Liver (tissue), 3 donors: ENCODE data around the gene RANGAP1.

Experiments used
- GABPA ChIP-seq, 2 donors: IDR thresholded peaks in 1 of 2; conservative IDR thresholded peaks in 1 of 2; 2 replicates each; pipeline ENCODE4 v1.6.1; 2016; ENCODE audit warnings: antibody characterized with exemption in 2 of 2, mild to moderate bottlenecking in 1 of 2, moderate library complexity in 1 of 2
- RAD21 ChIP-seq, 2 donors: IDR thresholded peaks; 2 replicates each; pipeline ENCODE4 v1.6.1; 2016; ENCODE audit warnings: antibody characterized with exemption in 2 of 2, mild to moderate bottlenecking in 2 of 2
- RXRA ChIP-seq, 2 donors: IDR thresholded peaks; 2 replicates each; pipeline ENCODE4 v1.6.1; 2017 to 2018; ENCODE audit warnings: antibody characterized with exemption in 2 of 2, mild to moderate bottlenecking in 1 of 2
- SP1 ChIP-seq: IDR thresholded peaks from 2 replicates; pipeline ENCODE4 v1.6.1; 2018; ENCODE audit warnings: antibody characterized with exemption, mild to moderate bottlenecking
- TAF1 ChIP-seq: conservative IDR thresholded peaks from 2 replicates; pipeline ENCODE4 v1.6.1; 2016; ENCODE audit warnings: antibody characterized with exemption, mild to moderate bottlenecking
- YY1 ChIP-seq: IDR thresholded peaks from 2 replicates; pipeline ENCODE4 v1.6.1; 2016; ENCODE audit warnings: antibody characterized with exemption, mild to moderate bottlenecking
- TF ChIP-seq, protein P1 (sequence below): IDR thresholded peaks from 2 replicates; pipeline ENCODE4 v1.6.1; 2016; ENCODE audit warnings: antibody characterized with exemption, mild to moderate bottlenecking
- TF ChIP-seq, protein P2 (sequence below): fragments of 150-350 bp; IDR thresholded peaks from 2 replicates; pipeline ENCODE4 v1.5.1; 2017; ENCODE audit warnings: improper control_type of control experiment, low read depth, low read length; ENCODE audit not compliant: missing input control
- TF ChIP-seq, protein P3 (sequence below): IDR thresholded peaks from 2 replicates; pipeline ENCODE4 v1.6.1; 2016; ENCODE audit warnings: antibody characterized with exemption
- TF ChIP-seq, protein P4 (sequence below): IDR thresholded peaks from 2 replicates; pipeline ENCODE4 v1.6.1; 2016; ENCODE audit warnings: antibody characterized with exemption
- donor health status: healthy.
- donor health status: healthy.

DNA sequence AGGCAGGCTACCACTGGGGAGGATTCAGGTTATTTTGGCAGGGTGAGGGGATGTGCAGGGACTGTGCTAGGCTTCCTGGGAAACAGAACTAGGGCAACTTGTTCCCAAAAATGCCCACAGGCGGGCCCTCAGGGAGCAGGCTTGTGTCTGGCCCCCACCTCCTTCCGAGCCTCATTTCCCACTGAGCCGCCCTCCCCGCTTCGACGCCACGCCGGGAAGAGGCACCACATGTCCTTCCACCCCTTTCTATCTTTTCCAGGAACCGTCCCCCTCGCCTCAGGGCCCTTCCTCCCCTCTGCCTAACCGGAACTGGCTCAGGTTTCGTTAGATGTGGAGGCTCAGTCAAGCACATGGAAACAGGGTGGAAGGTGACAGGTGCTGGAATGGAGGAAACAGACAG, 35.9 kb downstream of the RANGAP1 start:
- TF ChIP-seq, protein P1, sequence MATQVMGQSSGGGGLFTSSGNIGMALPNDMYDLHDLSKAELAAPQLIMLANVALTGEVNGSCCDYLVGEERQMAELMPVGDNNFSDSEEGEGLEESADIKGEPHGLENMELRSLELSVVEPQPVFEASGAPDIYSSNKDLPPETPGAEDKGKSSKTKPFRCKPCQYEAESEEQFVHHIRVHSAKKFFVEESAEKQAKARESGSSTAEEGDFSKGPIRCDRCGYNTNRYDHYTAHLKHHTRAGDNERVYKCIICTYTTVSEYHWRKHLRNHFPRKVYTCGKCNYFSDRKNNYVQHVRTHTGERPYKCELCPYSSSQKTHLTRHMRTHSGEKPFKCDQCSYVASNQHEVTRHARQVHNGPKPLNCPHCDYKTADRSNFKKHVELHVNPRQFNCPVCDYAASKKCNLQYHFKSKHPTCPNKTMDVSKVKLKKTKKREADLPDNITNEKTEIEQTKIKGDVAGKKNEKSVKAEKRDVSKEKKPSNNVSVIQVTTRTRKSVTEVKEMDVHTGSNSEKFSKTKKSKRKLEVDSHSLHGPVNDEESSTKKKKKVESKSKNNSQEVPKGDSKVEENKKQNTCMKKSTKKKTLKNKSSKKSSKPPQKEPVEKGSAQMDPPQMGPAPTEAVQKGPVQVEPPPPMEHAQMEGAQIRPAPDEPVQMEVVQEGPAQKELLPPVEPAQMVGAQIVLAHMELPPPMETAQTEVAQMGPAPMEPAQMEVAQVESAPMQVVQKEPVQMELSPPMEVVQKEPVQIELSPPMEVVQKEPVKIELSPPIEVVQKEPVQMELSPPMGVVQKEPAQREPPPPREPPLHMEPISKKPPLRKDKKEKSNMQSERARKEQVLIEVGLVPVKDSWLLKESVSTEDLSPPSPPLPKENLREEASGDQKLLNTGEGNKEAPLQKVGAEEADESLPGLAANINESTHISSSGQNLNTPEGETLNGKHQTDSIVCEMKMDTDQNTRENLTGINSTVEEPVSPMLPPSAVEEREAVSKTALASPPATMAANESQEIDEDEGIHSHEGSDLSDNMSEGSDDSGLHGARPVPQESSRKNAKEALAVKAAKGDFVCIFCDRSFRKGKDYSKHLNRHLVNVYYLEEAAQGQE = no peak
- TF ChIP-seq, protein P2, sequence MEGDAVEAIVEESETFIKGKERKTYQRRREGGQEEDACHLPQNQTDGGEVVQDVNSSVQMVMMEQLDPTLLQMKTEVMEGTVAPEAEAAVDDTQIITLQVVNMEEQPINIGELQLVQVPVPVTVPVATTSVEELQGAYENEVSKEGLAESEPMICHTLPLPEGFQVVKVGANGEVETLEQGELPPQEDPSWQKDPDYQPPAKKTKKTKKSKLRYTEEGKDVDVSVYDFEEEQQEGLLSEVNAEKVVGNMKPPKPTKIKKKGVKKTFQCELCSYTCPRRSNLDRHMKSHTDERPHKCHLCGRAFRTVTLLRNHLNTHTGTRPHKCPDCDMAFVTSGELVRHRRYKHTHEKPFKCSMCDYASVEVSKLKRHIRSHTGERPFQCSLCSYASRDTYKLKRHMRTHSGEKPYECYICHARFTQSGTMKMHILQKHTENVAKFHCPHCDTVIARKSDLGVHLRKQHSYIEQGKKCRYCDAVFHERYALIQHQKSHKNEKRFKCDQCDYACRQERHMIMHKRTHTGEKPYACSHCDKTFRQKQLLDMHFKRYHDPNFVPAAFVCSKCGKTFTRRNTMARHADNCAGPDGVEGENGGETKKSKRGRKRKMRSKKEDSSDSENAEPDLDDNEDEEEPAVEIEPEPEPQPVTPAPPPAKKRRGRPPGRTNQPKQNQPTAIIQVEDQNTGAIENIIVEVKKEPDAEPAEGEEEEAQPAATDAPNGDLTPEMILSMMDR = no peak
- TF ChIP-seq RXRA (IDR thresholded peaks at IDR 0.05) (no peak), TAF1 (no peak), YY1 (no peak), SP1 (no peak), RAD21 (IDR thresholded peaks at IDR 0.05) (no peak), GABPA (IDR thresholded peaks at IDR 0.05 in 1 of 2, conservative IDR thresholded peaks at IDR 0.05 in 1 of 2) (no peak)
- TF ChIP-seq, protein P3, sequence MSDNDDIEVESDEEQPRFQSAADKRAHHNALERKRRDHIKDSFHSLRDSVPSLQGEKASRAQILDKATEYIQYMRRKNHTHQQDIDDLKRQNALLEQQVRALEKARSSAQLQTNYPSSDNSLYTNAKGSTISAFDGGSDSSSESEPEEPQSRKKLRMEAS = no peak
- TF ChIP-seq, protein P4, sequence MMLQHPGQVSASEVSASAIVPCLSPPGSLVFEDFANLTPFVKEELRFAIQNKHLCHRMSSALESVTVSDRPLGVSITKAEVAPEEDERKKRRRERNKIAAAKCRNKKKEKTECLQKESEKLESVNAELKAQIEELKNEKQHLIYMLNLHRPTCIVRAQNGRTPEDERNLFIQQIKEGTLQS = no peak
